Hepatocyte (in vitro differentiated cells): Measurements from ENCODE around the gene ZGLP1. TPM values are rescaled to one million over a fixed set of nuclear protein-coding genes. Genes with fewer than 3 reads are reported as not detected.
A peak's percentile ranks its signal among the peaks of the same experiment; 100 is the strongest.

Experiments used
- DNase-seq: peaks from one replicate; pipeline ENCODE4 v3.0.0-alpha.2; 2016; ENCODE audit warnings: low spot score
- H2AFZ ChIP-seq: fragments of 200-600 bp; sonication (generic); 2 replicates; pipeline ENCODE4 v1.6.0; 2016; ENCODE audit warnings: antibody characterized with exemption, mild to moderate bottlenecking
- H3K27ac ChIP-seq: fragments of 200-600 bp; sonication (generic); 2 replicates; pipeline ENCODE4 v1.5.1; 2016; ENCODE audit warnings: mild to moderate bottlenecking
- H3K27me3 ChIP-seq: fragments of 200-600 bp; sonication (generic); 2 replicates; pipeline ENCODE4 v1.6.1; 2016
- H3K36me3 ChIP-seq: fragments of 200-600 bp; sonication (generic); replicated peaks from 2 replicates; pipeline ENCODE4 v1.5.1; 2016; ENCODE audit warnings: low read depth; ENCODE audit not compliant: insufficient read depth
- H3K4me1 ChIP-seq: fragments of 200-600 bp; sonication (generic); 2 replicates; pipeline ENCODE4 v1.5.1; 2016; ENCODE audit warnings: mild to moderate bottlenecking, moderate library complexity; ENCODE audit not compliant: insufficient read depth
- H3K4me2 ChIP-seq: fragments of 200-600 bp; sonication (generic); 2 replicates; pipeline ENCODE4 v1.6.0; 2016
- H3K4me3 ChIP-seq: fragments of 200-600 bp; sonication (generic); 2 replicates; pipeline ENCODE4 v1.5.1; 2016; ENCODE audit warnings: mild to moderate bottlenecking
- H3K79me2 ChIP-seq: fragments of 200-600 bp; sonication (generic); 2 replicates; pipeline ENCODE4 v1.6.0; 2017; ENCODE audit warnings: mild to moderate bottlenecking
- H3K9me2 ChIP-seq: fragments of 200-600 bp; sonication (generic); replicated peaks from 2 replicates; pipeline ENCODE4 v1.6.0; 2017; ENCODE audit warnings: mild to moderate bottlenecking; ENCODE audit not compliant: insufficient read depth
- H3K9me3 ChIP-seq: fragments of 200-600 bp; sonication (generic); 2 replicates; pipeline ENCODE4 v1.5.1; 2016; ENCODE audit warnings: low read depth, mild to moderate bottlenecking
- H4K20me1 ChIP-seq: fragments of 200-600 bp; sonication (generic); 2 replicates; pipeline ENCODE4 v1.6.0; 2016; ENCODE audit warnings: mild to moderate bottlenecking; ENCODE audit not compliant: insufficient read depth, poor library complexity, severe bottlenecking
- CTCF ChIP-seq: fragments of 200-600 bp; sonication (generic); IDR thresholded peaks from 2 replicates; pipeline ENCODE4 v1.5.1; 2016; ENCODE audit warnings: antibody characterized with exemption, mild to moderate bottlenecking; ENCODE audit not compliant: poor library complexity
- EZH2 ChIP-seq: fragments of 200-600 bp; sonication (generic); IDR thresholded peaks from 2 replicates; pipeline ENCODE4 v1.6.1; 2016; ENCODE audit warnings: antibody characterized with exemption, mild to moderate bottlenecking, borderline replicate concordance
- EZH2phosphoT487 ChIP-seq: fragments of 200-600 bp; sonication (generic); IDR thresholded peaks from one replicate; pipeline ENCODE4 v1.6.1; 2018; ENCODE audit warnings: antibody characterized with exemption, mild to moderate bottlenecking, low read depth, moderate library complexity; ENCODE audit not compliant: unreplicated experiment, severe bottlenecking
- WGBS: methylation state at CpG from one replicate; pipeline ENCODE4 v1.1.6; 2016; ENCODE audit warnings: low lambda C conversion rate; ENCODE audit errors: missing lambda C conversion rate; 5-methylcytosine and 5-hydroxymethylcytosine counted together
- polyA plus RNA-seq: library from polyadenylated mRNA; unstranded; fragments of >200 nt; fragmentation: Nextera tagmentation; extraction: Ambion mirVana; gene quantifications from 2 replicates; pipeline ENCODE4 v1.2.1, GENCODE V29; 2016
- total RNA-seq: library from RNA; depleted of rRNA; stranded (reverse); fragments of >200 nt; gene quantifications from 2 replicates; pipeline ENCODE4 v1.2.3, GENCODE V29; 2014

ZGLP1 gene
- total and polyA plus RNA-seq, 2 experiments from 2014 or later = 2.6 to 10.3 TPM

- Histone ChIP-seq H3K79me2 (no peaks in the 10 kb centered on the region), H3K4me3 (no peak overlapping the region), H3K9me3 (no peaks in the 10 kb centered on the region), H2AFZ (peak overlapping the region; percentile 41), H4K20me1 (no peaks in the 10 kb centered on the region), H3K27ac (no peak overlapping the region), H3K36me3 (no peaks in the 10 kb centered on the region), H3K4me2 (peak overlapping the region; percentile 80), H3K27me3 (peaks cover 97% of the 10 kb centered on the region), H3K9me2 (no peaks in the 10 kb centered on the region), H3K4me1 (peaks cover 46% of the 10 kb centered on the region)
- DNase-seq = no peak
- no peak for TF ChIP-seq CTCF
- TF ChIP-seq EZH2phosphoT487 = peak; percentile 51
- TF ChIP-seq EZH2 = peak; percentile 91
- WGBS = 8% methylated on average over 49 of the region's 49 CpGs
Observed at GRCh38 chr19:10291554-10292205, 17.9 kb downstream of the ZGLP1 start.

- no peaks in the 10 kb centered on the region for H3K36me3 ChIP-seq
- no peak overlapping the region for H3K27ac ChIP-seq
- H3K9me2 ChIP-seq = no peaks in the 10 kb centered on the region
- H4K20me1 ChIP-seq = no peaks in the 10 kb centered on the region
- TF ChIP-seq CTCF (no peak), EZH2 (peak; percentile 21)
- DNase-seq = peak; percentile 58
- peaks cover 46% of the 10 kb centered on the region for H3K4me1 ChIP-seq
- no peaks in the 10 kb centered on the region for H3K79me2 ChIP-seq
- 5% methylated on average over 47 of the region's 57 CpGs for WGBS
- H3K4me3 ChIP-seq = no peak overlapping the region
- no peaks in the 10 kb centered on the region for H3K9me3 ChIP-seq
- H2AFZ ChIP-seq = peak overlapping the region; percentile 41
- H3K27me3 ChIP-seq = peaks cover 93% of the 10 kb centered on the region
- H3K4me2 ChIP-seq = peak overlapping the region; percentile 80
Observed at GRCh38 chr19:10290876-10291553, 18.6 kb downstream of the ZGLP1 start.

GRCh38 chr19:10290357-10290875, 19.2 kb downstream of the ZGLP1 start:
- TF ChIP-seq EZH2phosphoT487 (no peak), EZH2 (peak; percentile 42), CTCF (no peak)
- WGBS = 4% methylated on average over 30 of the region's 30 CpGs

More at GRCh38 chr19:10290357-10290875, 19.2 kb downstream of the ZGLP1 start:
- Histone ChIP-seq H4K20me1 (no peaks in the 10 kb centered on the region), H3K4me1 (peaks cover 40% of the 10 kb centered on the region), H3K27ac (no peak overlapping the region), H3K4me2 (peak overlapping the region; percentile 80), H3K36me3 (no peaks in the 10 kb centered on the region), H3K9me2 (no peaks in the 10 kb centered on the region), H3K4me3 (no peak overlapping the region), H2AFZ (no peak overlapping the region), H3K79me2 (no peaks in the 10 kb centered on the region), H3K9me3 (no peaks in the 10 kb centered on the region), H3K27me3 (peaks cover 87% of the 10 kb centered on the region)
- DNase-seq = no peak
